Cerebellar cortex (tissue), 1 donor: ENCODE data around the gene KCMF1.

Source experiments
- DNase-seq: peaks from one replicate; pipeline ENCODE4 v3.0.0-alpha.2; 2015; ENCODE audit warnings: low spot score

KCMF1 gene

GRCh38 chr2:84980263-84980983 lies 9.5 kb downstream of the KCMF1 start:
- no peak for DNase-seq

DNA sequence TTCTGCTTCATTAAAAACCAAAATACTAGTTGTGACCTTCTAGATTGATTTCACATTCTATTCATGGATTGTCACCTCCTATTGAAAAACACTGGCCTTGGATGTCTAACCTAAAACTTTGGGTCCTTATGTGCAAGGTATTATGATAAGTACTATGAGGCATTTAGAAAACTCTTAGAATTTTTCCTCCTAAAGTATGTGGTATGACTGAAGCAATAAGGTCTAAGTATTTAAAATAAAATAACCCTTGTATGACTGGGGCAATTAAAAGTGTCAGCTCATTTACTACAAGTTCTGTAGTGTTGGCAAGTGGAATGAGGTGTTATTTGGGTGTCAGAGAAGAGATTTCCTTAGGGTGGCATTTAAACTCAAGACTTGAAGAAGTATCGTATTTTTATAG lies 15.1 kb downstream of the KCMF1 start:
- DNase-seq = no peak

DNA sequence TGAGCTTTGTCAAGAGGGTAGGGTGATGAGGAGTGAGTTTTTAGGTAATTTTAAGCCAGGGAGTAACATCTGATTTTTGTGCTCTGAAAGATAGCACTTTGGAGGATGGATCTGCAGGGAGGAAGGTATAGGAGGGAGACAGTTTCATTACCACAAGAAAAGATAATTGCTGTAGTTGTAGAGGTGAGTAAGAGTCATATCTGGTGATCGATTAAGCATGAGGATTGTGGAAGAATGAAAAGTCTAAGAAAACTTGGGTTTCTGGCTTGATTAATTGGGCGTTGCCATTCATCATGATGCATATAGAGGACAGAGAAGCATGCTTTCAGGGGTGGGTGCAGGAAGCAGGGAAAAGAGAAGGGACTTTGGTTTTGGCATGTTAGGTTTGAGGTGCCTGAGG lies 18.5 kb downstream of the KCMF1 start:
- DNase-seq = no peak

DNA sequence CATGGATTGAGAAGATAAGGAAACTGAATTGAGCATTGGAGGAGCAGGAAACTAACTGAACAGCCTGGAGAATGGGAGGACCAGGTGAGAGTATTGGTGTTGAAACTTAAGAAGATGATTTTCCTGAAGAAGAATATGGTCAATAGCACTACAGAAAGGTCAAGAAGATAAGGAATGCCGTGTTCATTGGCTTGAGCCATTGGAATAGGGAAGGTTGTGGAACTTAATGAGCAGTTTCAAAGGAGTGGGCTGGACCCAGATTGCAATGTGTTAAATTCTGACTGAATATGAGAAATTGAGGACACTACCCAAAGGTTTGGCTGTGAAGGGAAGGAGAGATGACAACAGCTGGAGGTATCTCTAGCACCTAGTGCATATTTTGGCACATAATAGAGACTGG lies 19.0 kb downstream of the KCMF1 start:
- DNase-seq = no peak

GRCh38 chr2:84991404-84992160 lies 20.6 kb downstream of the KCMF1 start:
- no peak for DNase-seq

DNA sequence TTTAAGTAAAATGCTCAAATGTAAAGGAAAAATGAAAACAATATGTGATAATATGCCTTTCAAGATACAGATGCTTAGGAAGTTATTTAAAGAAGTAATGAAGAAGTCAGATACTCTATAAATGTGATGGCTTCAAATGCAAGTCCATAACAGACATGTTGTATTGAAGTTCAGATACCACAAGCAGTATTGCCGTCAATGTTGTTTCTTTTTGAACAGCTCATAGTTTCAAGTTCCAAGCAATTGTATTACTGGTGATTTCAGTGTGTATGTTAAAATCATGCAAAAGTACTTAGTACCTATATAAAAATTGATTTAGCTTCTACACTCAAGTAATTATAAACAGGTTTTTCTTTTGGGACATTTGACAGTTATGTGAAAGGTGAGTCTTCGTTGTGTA lies 24.9 kb downstream of the KCMF1 start:
- DNase-seq = no peak

DNA sequence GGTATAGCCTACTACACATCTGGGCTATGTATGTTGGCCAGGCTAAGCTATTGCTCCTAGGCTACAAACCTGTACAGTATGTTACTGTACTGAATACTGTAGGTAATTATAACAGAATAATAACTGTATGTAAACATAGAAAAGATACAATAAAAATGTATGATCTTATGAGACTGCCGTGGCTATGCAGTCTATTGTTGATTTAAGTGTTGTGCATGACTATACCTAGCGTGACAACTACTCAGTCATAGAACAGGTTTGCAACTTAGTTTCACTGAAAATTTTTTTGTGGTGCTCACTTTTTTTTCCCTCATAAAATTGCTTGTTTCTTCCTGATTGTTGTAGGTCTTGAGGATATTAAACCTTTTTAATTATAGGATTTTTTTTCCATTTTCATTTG lies 25.9 kb downstream of the KCMF1 start:
- DNase-seq = no peak

DNA sequence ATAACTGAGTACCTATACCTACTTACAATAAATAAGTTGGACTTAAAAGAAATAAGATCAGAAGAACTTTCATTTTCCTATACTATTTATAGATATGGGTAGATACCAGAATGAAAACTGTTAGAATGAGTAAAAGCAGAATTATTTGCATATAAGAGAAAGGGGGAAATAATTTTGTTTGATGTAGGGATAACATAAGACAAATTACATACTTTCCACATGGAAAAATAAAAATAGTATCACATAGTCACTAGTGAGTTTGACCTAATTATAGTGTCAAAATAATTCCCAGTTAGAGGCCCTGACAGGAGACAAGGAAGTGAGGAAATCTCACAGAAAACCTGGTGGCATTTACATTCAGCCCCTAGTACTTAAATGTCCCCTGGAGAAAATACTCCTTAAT lies 28.6 kb downstream of the KCMF1 start:
- no peak for DNase-seq

DNA sequence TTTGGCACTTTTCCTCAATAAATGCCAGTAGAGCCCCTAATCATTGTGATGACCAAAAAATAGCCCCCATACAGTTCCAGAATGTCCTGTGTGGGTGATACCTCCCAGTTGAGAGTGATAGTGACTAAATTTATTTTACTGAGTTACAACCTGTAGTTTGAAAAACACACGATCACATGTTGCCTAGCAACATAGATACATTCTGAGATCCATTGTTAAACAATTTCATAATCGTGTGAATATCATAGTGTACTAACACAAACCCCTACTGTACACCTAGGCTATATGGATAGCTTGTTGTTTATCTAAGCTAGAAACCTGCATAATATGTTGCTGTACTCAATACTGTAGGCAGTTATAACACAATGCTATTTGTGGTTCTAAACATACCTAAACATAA lies 30.6 kb downstream of the KCMF1 start:
- no peak for DNase-seq

DNA sequence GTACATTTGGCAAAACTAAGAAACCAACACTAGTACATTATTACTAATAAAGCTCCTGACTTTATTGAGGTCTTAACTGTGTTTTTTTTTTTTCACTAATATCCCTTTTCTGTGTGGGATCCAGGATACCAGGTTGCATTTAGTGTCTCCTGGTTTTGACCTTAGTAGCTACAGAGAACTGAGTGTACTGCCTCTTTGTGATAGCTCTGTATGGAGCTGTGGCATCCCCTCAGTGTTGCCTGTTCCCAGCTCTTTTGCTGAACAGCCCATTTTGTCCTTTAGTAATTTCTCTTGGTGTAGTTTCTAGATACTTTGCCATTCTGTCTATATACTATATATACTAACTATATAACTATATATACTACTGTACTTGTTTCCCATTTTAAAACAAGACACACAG lies 31.6 kb downstream of the KCMF1 start:
- no peak for DNase-seq

GRCh38 chr2:85008252-85008651 lies 37.3 kb downstream of the KCMF1 start:
- DNase-seq = no peak

GRCh38 chr2:85009019-85009618 lies 38.2 kb downstream of the KCMF1 start:
- no peak for DNase-seq

- DNase-seq = no peak
These were observed 39.4 kb downstream of the KCMF1 start for GRCh38 chr2:85010404-85010803.

DNA sequence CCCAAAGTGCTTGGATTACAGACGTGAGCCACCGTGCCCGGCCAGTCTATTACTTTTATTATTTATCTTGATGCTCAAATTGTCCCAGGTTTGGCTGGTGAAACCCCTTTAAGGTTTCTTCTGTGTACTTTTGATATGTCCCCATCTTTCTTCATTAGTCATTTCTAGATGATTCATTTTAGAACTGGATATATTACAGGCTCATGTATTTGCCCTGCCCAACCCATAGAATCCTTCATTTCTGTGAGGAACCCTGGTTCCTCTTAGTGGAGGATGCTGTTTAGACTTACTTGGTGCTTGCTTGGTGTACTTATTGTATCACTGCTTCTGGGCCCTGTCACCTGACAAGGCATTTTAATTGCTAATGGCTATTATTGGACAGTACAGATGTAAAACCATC lies 40.1 kb downstream of the KCMF1 start:
- DNase-seq = no peak

GRCh38 chr2:85011747-85012146 lies 40.8 kb downstream of the KCMF1 start:
- no peak for DNase-seq

DNA sequence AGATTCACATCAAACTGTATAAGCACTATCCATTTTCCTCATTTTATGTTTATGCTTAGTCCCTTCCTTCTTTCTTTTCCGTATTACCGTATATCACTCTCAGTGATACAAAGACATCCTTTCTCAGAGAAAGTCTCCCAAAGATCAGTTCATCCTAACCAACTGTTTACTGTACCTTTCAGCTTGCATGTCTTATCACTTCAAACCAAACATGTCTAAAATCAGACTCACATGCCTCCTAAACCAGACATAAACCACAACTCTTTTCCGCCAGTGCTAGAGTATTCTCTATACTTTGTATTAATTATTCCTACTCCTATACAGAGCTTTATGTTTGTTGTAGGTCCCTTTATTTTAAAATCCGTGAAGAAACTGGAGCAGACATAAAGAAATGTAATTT lies 41.5 kb downstream of the KCMF1 start:
- no peak for DNase-seq

DNA sequence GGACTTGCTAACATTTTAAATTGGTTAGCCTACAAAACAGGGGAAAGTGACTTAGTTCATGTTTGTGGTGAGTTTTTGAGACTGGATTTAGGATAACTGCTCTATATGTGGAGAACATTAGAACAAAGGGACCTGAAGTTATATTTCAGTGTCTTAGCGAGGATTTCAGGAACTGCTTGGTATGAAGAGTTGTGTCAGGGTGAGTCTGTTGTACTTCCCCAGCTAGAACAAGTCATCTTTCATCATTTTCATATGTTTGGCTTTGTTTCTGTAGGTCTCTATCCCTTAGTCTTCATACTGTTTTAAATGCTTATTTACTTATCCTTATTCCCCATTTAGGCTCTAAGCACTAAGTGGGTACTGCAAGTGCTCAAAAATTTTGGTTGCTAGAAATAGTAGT lies 41.9 kb downstream of the KCMF1 start:
- DNase-seq = no peak

- no peak for DNase-seq
These were observed 44.8 kb downstream of the KCMF1 start for GRCh38 chr2:85015653-85016360.

- no peak for DNase-seq
These were observed 45.5 kb downstream of the KCMF1 start for GRCh38 chr2:85016446-85016845.

- no peak for DNase-seq
These were observed 46.6 kb downstream of the KCMF1 start for GRCh38 chr2:85017411-85018048.

GRCh38 chr2:85018049-85018447 lies 47.1 kb downstream of the KCMF1 start:
- DNase-seq = no peak

DNA sequence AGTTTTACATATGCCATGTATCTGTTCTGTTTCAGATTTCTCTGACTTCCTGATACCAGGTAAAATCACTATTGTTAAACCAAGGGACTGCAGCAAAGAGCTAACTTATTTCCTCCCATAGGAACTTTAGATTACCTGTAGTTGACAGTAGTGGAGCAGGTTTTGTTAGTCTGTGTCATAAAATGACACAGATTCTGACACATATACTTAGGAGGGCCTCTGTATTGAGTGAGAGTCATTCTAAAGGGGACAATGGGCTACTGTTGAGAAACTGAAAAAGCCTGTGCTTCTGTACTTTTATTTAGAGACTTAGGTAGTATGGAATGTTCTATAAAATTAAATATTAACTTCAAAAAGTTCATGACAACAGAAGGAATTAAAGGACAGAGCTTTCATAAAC lies 48.2 kb downstream of the KCMF1 start:
- DNase-seq = no peak
